ENCODE measurements around the gene RNF212. TPM values are rescaled to one million over a fixed set of nuclear protein-coding genes. Genes with fewer than 3 reads are reported as not detected.
"Not testable (repeated sequence)": the region's sequence is repeated elsewhere in the genome, so short reads cannot be mapped to it uniquely, and the experiment has no call there.

Gene RNF212
- total RNA-seq, 6 donors from 2014 or later: 2.7 to 14.7 (median 5.3) TPM

GRCh38 chr4:1136048-1136447, 22.7 kb upstream of the RNF212 start:
- TF ChIP-seq CTCF (IDR thresholded peaks at IDR 0.05): no peak
- TF ChIP-seq EP300 (IDR thresholded peaks at IDR 0.05): no peak
- no peak for TF ChIP-seq POLR2A (IDR thresholded peaks at IDR 0.05)
- Histone ChIP-seq H3K36me3 (no peaks in the 10 kb centered on the region), H3K27ac (no peak overlapping the region), H3K4me3 (no peak overlapping the region), H3K9me3 (no peaks in the 10 kb centered on the region), H3K4me1 (peaks cover 0 to 10% (median 0%) of the 10 kb centered on the region in 4 donors), H3K27me3 (no peaks in the 10 kb centered on the region)
- 31 to 41% methylated on average over 4 of the region's 4 CpGs for WGBS, 2 donors
- DNase-seq (peak in 1 of 2 donors; percentile 72), ATAC-seq (ENCODE audit: low FRiP score in 2 of 2) (peak in 1 of 2 donors; percentile 89)

GRCh38 chr4:1133033-1133432, 19.7 kb upstream of the RNF212 start:
- no peak for ATAC-seq (ENCODE audit: low FRiP score in 2 of 2)
- TF ChIP-seq POLR2A (IDR thresholded peaks at IDR 0.05): no peak
- TF ChIP-seq POLR2AphosphoS5 (IDR thresholded peaks at IDR 0.05): no peak
- TF ChIP-seq CTCF (IDR thresholded peaks at IDR 0.05): no peak
- no peak for TF ChIP-seq EP300 (IDR thresholded peaks at IDR 0.05)
- WGBS, 2 donors: 43 to 51% methylated on average over 8 of the region's 8 CpGs
- H3K27ac ChIP-seq: no peak overlapping the region
- no peak for DNase-seq
- H3K4me1 ChIP-seq: peaks cover 3 to 16% (median 6%) of the 10 kb centered on the region in 4 donors
- H3K9me3 ChIP-seq: no peaks in the 10 kb centered on the region
- no peak overlapping the region for H3K4me3 ChIP-seq
- no peaks in the 10 kb centered on the region for H3K36me3 ChIP-seq
- H3K27me3 ChIP-seq: no peaks in the 10 kb centered on the region

- Histone ChIP-seq H3K4me1 (peaks cover 3 to 9% (median 5%) of the 10 kb centered on the region in 4 donors), H3K36me3 (no peaks in the 10 kb centered on the region), H3K27ac (no peak overlapping the region), H3K4me3 (no peak overlapping the region), H3K27me3 (no peaks in the 10 kb centered on the region), H3K9me3 (no peaks in the 10 kb centered on the region)
- DNase-seq (peak in 1 of 2 donors; percentile 65), ATAC-seq (ENCODE audit: low FRiP score in 2 of 2) (peak; percentile 93 to 96)
- TF ChIP-seq CTCF (IDR thresholded peaks at IDR 0.05) (peak; percentile 94 to 99 (median 96)), POLR2AphosphoS5 (IDR thresholded peaks at IDR 0.05) (no peak)
- 22 to 26% methylated on average over 13 of the region's 13 CpGs for WGBS, 2 donors
Measured at GRCh38 chr4:1130316-1131186, 17.2 kb upstream of the RNF212 start.

- Histone ChIP-seq H3K27ac (no peak overlapping the region), H3K9me3 (no peaks in the 10 kb centered on the region), H3K4me1 (peaks cover 3 to 9% (median 5%) of the 10 kb centered on the region in 4 donors), H3K27me3 (no peaks in the 10 kb centered on the region), H3K4me3 (no peak overlapping the region), H3K36me3 (no peaks in the 10 kb centered on the region)
- no peak for TF ChIP-seq EP300 (IDR thresholded peaks at IDR 0.05)
- no peak for TF ChIP-seq POLR2AphosphoS5 (IDR thresholded peaks at IDR 0.05)
- TF ChIP-seq POLR2A (IDR thresholded peaks at IDR 0.05): no peak
- no peak for TF ChIP-seq CTCF (IDR thresholded peaks at IDR 0.05)
- DNase-seq (no peak), ATAC-seq (ENCODE audit: low FRiP score in 2 of 2) (peak in 1 of 2 donors; percentile 42)
- WGBS, 2 donors: 77 to 82% methylated on average over 1 of the region's 1 CpG
Measured at GRCh38 chr4:1126506-1126905, 13.1 kb upstream of the RNF212 start.

GRCh38 chr4:1125466-1125865, 12.1 kb upstream of the RNF212 start:
- not testable (repeated sequence) for H3K9me3 ChIP-seq; DNase-seq; H3K4me3 ChIP-seq; ATAC-seq (ENCODE audit: low FRiP score in 2 of 2); H3K27me3 ChIP-seq; H3K4me1 ChIP-seq; H3K27ac ChIP-seq; H3K36me3 ChIP-seq
- 98% methylated on average over 4 of the region's 4 CpGs for WGBS, 2 donors

All from upper lobe of left lung (tissue), 6 donors.